Right kidney (tissue), 9 donors: Measurements from ENCODE around the gene TBL1Y.
A peak's percentile ranks its signal among the peaks of the same experiment; 100 is the strongest.
"Not testable (repeated sequence)": the region's sequence is repeated elsewhere in the genome, so short reads cannot be mapped to it uniquely, and the experiment has no call there.

ENCODE experiments used
- DNase-seq: peaks from one replicate; pipeline ENCODE4 v3.0.0-alpha.2; 2016
- long read RNA-seq, 8 donors: transcript quantifications; one replicate each; lab custom pipeline, GENCODE V29; 2026

The TBL1Y gene
- long read RNA-seq, donor 1 = 0 reads
- long read RNA-seq, donor 2 = 0 reads
- long read RNA-seq, donor 3 = 0 reads
- long read RNA-seq, donor 4 = 0 reads
- long read RNA-seq, donor 5 = 0 reads
- long read RNA-seq, donor 6 = 0 reads
- long read RNA-seq, donor 7 = 0 reads
- long read RNA-seq, donor 8 = 0 reads

- peak; percentile 73 for DNase-seq
These were observed at the start of gene TBL1Y for GRCh38 chrY:6910372-6911252. Gene TBL1Y, plus strand, starts transcription at chrY:6910697. Its CDS starts 114,388 bp downstream, at chrY:7025085.

GRCh38 chrY:6894496-6894895 lies 16.0 kb upstream of the TBL1Y start:
- DNase-seq = no peak

- no peak for DNase-seq
These were observed 15.3 kb upstream of the TBL1Y start for GRCh38 chrY:6895236-6895635.

GRCh38 chrY:6902116-6902515 lies 8.4 kb upstream of the TBL1Y start:
- not testable (repeated sequence) for DNase-seq

GRCh38 chrY:6907591-6907990 lies 2.9 kb upstream of the TBL1Y start:
- DNase-seq = no peak

- DNase-seq = not testable (repeated sequence)
These were observed 2.5 kb upstream of the TBL1Y start for GRCh38 chrY:6908021-6908420.

- DNase-seq = peak; percentile 46
These were observed 1.4 kb upstream of the TBL1Y start for GRCh38 chrY:6909118-6909521.

DNA sequence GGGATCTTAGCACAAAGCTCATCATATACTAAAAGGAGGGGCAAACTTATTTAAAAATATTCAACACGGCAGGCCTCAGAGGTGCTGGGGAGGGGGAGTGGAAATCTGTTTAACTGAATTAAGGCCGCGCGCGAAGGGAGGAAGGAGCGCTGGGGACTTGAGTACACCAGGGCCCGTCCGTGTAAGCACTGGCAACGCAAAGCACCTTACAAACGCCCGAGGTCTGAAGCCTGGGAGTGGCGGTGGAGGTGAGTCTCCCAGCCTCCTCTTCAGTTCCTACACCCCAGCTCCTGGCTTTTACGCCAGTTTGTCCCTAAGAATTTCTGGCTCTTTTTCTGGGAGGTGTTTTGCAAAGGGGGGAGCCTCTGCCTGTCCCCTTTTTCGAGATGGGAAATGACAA lies 641 bp upstream of the TBL1Y start:
- peak; percentile 41 for DNase-seq

- peak; percentile 72 for DNase-seq
These were observed 870 bp downstream of the TBL1Y start, which contains the start of gene AMELY for GRCh38 chrY:6911253-6911881. Gene AMELY, minus strand, starts transcription at chrY:6911752. Its CDS starts 39,144 bp downstream, at chrY:6872608.

- DNase-seq = no peak
These were observed 2.9 kb downstream of the TBL1Y start for GRCh38 chrY:6913362-6913761.

DNA sequence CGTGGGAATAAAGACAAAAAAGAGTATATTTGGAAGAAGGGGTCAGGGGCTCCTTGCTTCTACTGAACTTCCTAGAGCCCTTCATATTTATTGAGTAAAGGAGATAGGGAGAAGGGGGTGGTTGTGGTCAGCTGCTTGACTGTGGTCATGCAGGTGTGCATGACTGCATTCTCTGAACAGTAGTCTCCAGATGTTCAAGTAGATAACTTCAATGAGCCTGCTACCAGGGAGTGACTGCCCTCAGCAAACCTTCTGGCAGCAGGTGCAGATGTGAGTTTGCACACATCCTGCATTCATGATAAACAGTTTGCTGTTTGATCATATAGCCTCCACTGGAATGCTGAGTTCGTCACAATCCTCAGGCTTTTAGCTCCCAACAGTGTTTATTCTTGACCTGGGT lies 10.6 kb downstream of the TBL1Y start:
- DNase-seq = no peak

- DNase-seq = no peak
These were observed 17.8 kb downstream of the TBL1Y start for GRCh38 chrY:6928265-6928664.

DNA sequence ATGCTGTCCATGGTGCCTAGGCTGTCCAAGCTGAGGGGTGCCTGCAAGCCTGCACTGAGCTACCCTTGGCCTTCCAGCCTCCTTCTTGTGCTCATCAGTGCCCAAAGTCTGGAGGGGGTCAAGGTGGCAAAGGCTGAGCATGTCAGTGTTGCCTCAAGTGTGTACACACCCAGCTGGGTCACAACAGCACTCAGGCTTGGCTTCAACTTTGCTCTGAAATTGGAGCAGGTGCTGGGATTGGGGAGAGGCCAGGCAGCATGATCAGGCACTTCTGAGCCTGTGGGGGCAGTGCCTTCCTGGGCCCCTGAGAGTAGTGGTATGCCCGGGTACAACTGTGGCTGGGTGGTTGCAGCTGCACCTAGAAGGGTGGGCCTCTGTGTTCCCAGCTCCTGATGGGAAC lies 18.7 kb downstream of the TBL1Y start:
- DNase-seq = no peak

- DNase-seq = no peak
These were observed 21.4 kb downstream of the TBL1Y start for GRCh38 chrY:6931779-6932396.

- DNase-seq = no peak
These were observed 25.0 kb downstream of the TBL1Y start for GRCh38 chrY:6935497-6935896.

GRCh38 chrY:6947695-6948094 lies 37.2 kb downstream of the TBL1Y start:
- no peak for DNase-seq

DNA sequence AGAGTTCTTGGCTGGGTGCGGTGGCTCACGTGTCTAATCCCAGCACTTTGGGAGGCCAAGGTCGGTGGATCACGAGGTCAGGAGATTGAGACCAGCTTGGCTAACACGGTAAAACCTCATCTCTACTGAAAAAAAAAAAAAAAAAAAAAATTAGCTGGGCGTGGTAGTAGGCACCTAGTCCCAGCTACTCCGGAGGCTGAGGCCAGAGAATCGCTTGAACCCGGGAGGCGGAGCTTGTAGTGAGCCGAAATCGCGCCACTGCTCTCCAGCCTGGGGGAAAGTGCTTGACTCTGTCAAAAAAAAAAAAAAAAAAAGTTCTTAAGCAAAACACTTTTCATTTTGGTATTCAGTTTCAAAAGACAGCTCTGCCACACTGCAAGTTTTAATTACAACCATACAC lies 37.9 kb downstream of the TBL1Y start:
- no peak for DNase-seq

DNA sequence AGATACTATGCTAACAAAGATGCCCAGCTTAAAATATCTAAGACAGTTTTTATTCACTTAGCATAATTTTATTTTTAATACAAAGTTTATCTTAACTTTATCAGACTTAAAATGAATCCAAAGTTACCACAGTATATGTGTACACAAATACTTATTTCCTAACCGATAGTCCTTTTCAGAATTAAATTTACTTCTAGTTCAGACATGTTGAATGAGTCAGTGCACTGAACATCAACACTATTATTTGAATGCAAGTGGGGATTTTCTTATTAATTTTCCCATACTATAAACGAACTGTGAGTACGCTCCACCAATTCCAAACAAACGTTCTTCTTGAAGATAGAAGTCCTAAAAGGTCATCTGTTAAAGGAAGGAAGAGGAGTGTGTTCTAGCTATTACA lies 39.5 kb downstream of the TBL1Y start:
- DNase-seq = no peak

- DNase-seq = peak; percentile 13
These were observed 54.2 kb downstream of the TBL1Y start for GRCh38 chrY:6964732-6965131.

GRCh38 chrY:6966521-6966920 lies 56.0 kb downstream of the TBL1Y start:
- DNase-seq = no peak

- DNase-seq = no peak
These were observed 57.2 kb downstream of the TBL1Y start for GRCh38 chrY:6967736-6968135.

- no peak for DNase-seq
These were observed 57.7 kb downstream of the TBL1Y start for GRCh38 chrY:6968191-6968590.
